Esophagus (tissue), 2 donors: ENCODE results near the gene MRPL24. TPM values are rescaled to one million over a fixed set of nuclear protein-coding genes. Genes with fewer than 3 reads are reported as not detected.

Source experiments
- H3K27ac ChIP-seq, 2 donors: one replicate each; pipeline ENCODE4 v1.5.1; 2013; ENCODE audit warnings: low read depth in 2 of 2, mild to moderate bottlenecking in 2 of 2, inconsistent platforms in 1 of 2, low read length in 1 of 2, moderate library complexity in 1 of 2
- H3K27me3 ChIP-seq, 2 donors: one replicate each; pipeline ENCODE4 v1.6.1; 2013; ENCODE audit warnings: low read length in 2 of 2, control low read depth in 1 of 2, mild to moderate bottlenecking in 1 of 2; ENCODE audit not compliant: insufficient read depth in 2 of 2, control insufficient read depth in 1 of 2
- H3K36me3 ChIP-seq, 2 donors: one replicate each; pipeline ENCODE4 v1.6.1; 2013; ENCODE audit warnings: low read length in 1 of 2; ENCODE audit not compliant: control insufficient read depth in 2 of 2, insufficient read depth in 2 of 2
- H3K4me1 ChIP-seq, 2 donors: one replicate each; pipeline ENCODE4 v1.6.1; 2013; ENCODE audit warnings: low read length in 1 of 2; ENCODE audit not compliant: control insufficient read depth in 2 of 2, insufficient read depth in 2 of 2
- H3K4me3 ChIP-seq, 2 donors: one replicate each; pipeline ENCODE4 v1.5.1; 2013; ENCODE audit warnings: low read length in 2 of 2, mild to moderate bottlenecking in 2 of 2, low read depth in 1 of 2, moderate library complexity in 1 of 2
- H3K9me3 ChIP-seq, 2 donors: one replicate each; pipeline ENCODE4 v1.6.1; 2013; ENCODE audit warnings: mild to moderate bottlenecking in 2 of 2, low read depth in 1 of 2, low read length in 1 of 2, moderate library complexity in 1 of 2; ENCODE audit not compliant: control insufficient read depth in 2 of 2, insufficient read depth in 1 of 2
- WGBS, 2 donors: extraction: QIAGEN DNeasy Blood & Tissue Kit; methylation state at CpG; one replicate each; pipeline ENCODE4 v1.1.7; 2013; 5-methylcytosine and 5-hydroxymethylcytosine counted together
- polyA plus RNA-seq, 2 donors: library from polyadenylated mRNA; stranded (reverse); fragments of 200-250 nt; gene quantifications; one replicate each; pipeline ENCODE4 v1.2.3, GENCODE V29; 2013
- donor health status: healthy with polysubstance abuse.
- donor health status: Bipolar disorder and iron deficiency.

Gene MRPL24
- polyA plus RNA-seq = 10 to 100 TPM; 79.3 to 81.0 TPM

- H3K4me3 ChIP-seq = peak within 1 kb of the TSS; percentile 76 to 79
- no peaks in the 10 kb centered on the region for H3K9me3 ChIP-seq
- peaks cover 10 to 35% of the 10 kb centered on the region in 2 donors for H3K36me3 ChIP-seq
- peaks cover 0 to 2% of the 10 kb centered on the region in 2 donors for H3K4me1 ChIP-seq
- WGBS, 2 donors = 0% methylated on average over 38 of the region's 38 CpGs
- peak within 1 kb of the TSS; percentile 95 to 97 for H3K27ac ChIP-seq
- H3K27me3 ChIP-seq = no peaks in the 10 kb centered on the region
Observed at GRCh38 chr1:156740741-156741480, at the start of gene MRPL24. Gene MRPL24 (minus strand): TSS chr1:156741088. CDS start chr1:156738704, 2,384 bp downstream.

DNA sequence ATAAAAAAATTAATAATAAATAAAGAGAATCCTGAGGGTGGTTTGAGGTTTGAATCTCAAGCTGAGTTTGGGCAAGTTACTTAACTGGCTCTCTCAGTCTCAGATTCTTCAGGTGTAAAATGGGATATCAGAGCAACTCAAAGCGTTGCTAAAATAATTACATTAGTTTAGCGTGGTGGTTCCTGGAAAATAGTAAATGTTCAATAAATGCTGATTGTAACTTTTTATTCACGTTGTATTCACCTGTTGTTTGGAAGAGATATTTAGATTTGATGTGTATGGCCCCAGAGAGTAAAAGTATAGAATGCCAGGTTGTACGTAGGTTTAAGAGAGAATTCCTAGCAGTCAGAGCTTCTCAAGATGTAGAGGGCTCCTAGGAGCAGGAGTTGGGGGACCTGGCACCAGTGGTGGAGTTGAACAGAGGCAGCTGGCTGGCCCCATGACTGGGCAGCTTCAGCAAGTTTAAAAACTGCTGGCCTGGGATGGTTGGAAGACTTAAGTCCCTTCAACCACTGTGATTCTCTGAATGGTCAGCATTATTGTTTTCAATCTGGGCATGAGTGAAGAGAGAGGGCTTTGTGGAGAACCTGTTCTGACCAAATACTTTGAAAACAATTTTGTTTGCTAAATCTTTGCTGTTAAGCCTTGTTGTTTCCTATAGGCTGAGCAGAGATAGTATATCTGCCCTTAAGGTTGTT, 48.9 kb upstream of the MRPL24 start:
- Histone ChIP-seq H3K4me3 (no peak overlapping the region), H3K27me3 (no peaks in the 10 kb centered on the region), H3K27ac (no peak overlapping the region), H3K4me1 (no peaks in the 10 kb centered on the region), H3K9me3 (no peaks in the 10 kb centered on the region), H3K36me3 (peaks cover 29 to 36% of the 10 kb centered on the region in 2 donors)
- 86 to 96% methylated on average over 4 of the region's 4 CpGs for WGBS, 2 donors

DNA sequence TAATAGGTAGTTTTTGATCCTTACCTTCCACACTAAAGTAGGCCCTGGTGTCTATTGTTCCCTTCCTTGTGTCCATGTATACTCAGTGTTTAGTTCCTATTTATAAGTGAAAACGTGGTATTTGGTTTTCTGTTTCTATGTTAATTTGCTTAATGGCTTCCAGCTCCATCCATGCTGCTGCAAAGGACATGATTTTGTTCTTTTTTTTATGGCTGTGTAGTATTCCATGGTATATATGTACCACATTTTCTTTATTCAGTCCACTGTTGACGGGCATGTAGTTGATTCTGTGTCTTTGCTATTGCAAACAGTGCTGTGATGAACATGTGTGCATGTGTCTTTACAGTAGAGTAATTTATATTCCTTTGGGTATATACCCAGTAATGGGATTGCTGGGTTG, 47.2 kb upstream of the MRPL24 start:
- 91 to 96% methylated on average over 2 of the region's 2 CpGs for WGBS, 2 donors
- no peaks in the 10 kb centered on the region for H3K27me3 ChIP-seq
- no peak overlapping the region for H3K4me3 ChIP-seq
- H3K27ac ChIP-seq = no peak overlapping the region
- H3K4me1 ChIP-seq = no peaks in the 10 kb centered on the region
- peaks cover 25 to 36% of the 10 kb centered on the region in 2 donors for H3K36me3 ChIP-seq
- H3K9me3 ChIP-seq = no peaks in the 10 kb centered on the region

DNA sequence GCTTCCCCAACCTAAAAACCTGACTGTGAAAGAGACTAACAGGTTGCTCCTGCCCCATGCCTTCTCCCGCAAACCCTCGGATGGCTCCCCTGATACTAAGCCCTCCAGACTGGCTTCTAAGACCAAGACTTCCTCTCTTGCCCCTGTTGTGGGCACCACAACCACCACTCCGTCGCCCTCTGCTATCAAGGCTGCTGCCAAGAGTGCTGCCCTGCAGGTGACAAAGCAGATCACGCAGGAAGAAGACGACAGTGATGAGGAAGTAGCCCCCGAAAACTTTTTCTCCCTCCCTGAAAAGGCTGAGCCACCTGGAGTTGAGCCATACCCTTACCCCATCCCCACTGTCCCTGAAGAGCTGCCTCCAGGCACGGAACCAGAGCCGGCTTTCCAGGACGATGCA, 45.8 kb upstream of the MRPL24 start:
- no peak overlapping the region for H3K27ac ChIP-seq
- H3K9me3 ChIP-seq = no peaks in the 10 kb centered on the region
- H3K36me3 ChIP-seq = peaks cover 17 to 28% of the 10 kb centered on the region in 2 donors
- no peaks in the 10 kb centered on the region for H3K27me3 ChIP-seq
- 85 to 86% methylated on average over 10 of the region's 10 CpGs for WGBS, 2 donors
- H3K4me1 ChIP-seq = no peaks in the 10 kb centered on the region
- no peak overlapping the region for H3K4me3 ChIP-seq

- no peaks in the 10 kb centered on the region for H3K27me3 ChIP-seq
- 88 to 91% methylated on average over 6 of the region's 6 CpGs for WGBS, 2 donors
- H3K4me3 ChIP-seq = no peak overlapping the region
- no peak overlapping the region for H3K27ac ChIP-seq
- H3K36me3 ChIP-seq = peaks cover 11 to 22% of the 10 kb centered on the region in 2 donors
- H3K4me1 ChIP-seq = no peaks in the 10 kb centered on the region
- H3K9me3 ChIP-seq = no peaks in the 10 kb centered on the region
Observed at GRCh38 chr1:156785458-156785857, 44.6 kb upstream of the MRPL24 start.

DNA sequence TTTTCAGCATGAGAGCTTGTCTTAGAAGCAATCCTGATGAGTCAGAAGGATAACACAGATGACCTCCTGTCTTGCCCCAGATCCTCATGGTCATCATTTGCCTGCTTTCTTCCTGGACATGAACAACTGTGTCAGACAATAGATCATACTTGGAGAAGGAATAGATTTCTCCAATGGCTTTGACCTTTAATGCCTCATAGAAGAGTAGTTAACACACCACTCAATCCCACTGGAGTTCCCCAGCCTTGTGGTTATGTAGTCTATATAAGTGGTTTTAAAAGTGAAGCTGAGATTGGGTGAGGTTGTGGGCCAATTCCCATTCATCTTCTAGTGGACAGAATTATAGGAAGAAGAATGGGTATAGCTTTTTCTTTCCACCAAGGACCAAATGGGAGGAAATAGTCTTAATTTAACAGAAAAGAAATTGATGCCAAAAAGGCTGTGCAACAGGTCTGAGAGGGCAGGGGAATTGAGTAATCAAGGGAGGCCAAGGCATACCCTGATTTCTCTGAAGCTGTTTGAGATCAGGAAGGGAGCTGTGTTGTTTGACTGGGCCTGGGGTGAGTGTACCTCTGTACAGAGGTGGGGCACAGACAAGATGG, 40.8 kb upstream of the MRPL24 start:
- peaks cover 0 to 2% of the 10 kb centered on the region in 2 donors for H3K4me1 ChIP-seq
- no peak overlapping the region for H3K4me3 ChIP-seq
- H3K27me3 ChIP-seq = no peaks in the 10 kb centered on the region
- no peaks in the 10 kb centered on the region for H3K9me3 ChIP-seq
- peaks cover 7 to 17% of the 10 kb centered on the region in 2 donors for H3K36me3 ChIP-seq
- H3K27ac ChIP-seq = no peak overlapping the region

DNA sequence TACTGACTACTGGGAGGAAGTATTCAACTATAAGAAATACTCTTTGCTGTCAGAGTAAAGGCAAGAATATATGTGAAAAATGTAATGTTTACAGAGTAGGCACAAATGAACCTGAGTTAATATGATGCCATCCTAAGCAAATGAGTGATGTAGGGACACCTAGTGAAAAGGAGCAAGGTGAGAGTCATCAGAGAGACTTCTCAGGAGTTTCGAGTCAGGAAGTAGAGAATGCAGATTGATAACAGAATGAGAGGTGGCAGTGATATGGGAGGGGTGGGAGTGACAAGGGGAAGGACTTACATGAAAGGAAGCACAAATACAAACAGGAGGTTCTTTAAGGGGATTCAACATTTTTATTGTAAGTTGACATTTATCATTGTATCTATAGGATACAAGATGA, 36.7 kb upstream of the MRPL24 start:
- H3K36me3 ChIP-seq = peaks cover 0 to 3% of the 10 kb centered on the region in 2 donors
- 26 to 46% methylated on average over 1 of the region's 1 CpG for WGBS, 2 donors

GRCh38 chr1:156776942-156777341, 36.1 kb upstream of the MRPL24 start:
- H3K36me3 ChIP-seq = peaks cover 0 to 3% of the 10 kb centered on the region in 2 donors
- no peaks in the 10 kb centered on the region for H3K9me3 ChIP-seq
- 56 to 67% methylated on average over 4 of the region's 4 CpGs for WGBS, 2 donors
- no peak overlapping the region for H3K4me3 ChIP-seq
- H3K4me1 ChIP-seq = peaks cover 0 to 4% of the 10 kb centered on the region in 2 donors
- H3K27me3 ChIP-seq = no peaks in the 10 kb centered on the region
- H3K27ac ChIP-seq = no peak overlapping the region

More for the DNA sequence above, 36.7 kb upstream of the MRPL24 start:
- Histone ChIP-seq H3K27me3 (no peaks in the 10 kb centered on the region), H3K4me3 (no peak overlapping the region), H3K27ac (no peak overlapping the region), H3K4me1 (peaks cover 0 to 4% of the 10 kb centered on the region in 2 donors), H3K9me3 (no peaks in the 10 kb centered on the region)

DNA sequence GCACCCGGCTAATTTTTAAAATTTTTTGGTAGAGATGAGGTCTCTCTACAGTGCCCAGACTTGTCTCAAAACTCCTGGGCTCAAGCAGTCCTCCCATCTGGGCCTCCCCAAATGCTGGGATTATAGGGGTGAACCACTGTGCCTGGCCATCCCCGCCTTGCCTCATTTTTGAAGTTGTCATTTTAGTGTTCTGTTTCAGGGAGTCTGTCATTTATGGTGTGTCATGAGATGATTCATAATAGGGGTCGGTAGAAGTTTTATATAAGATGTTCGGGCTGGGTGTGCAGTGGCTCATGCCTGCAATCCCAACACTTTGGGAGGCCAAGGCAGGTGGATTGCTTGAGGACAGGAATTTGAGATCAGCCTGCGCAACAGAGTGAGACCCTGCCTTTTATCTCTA, 34.9 kb upstream of the MRPL24 start:
- H3K4me3 ChIP-seq = no peak overlapping the region
- H3K36me3 ChIP-seq = peaks cover 0 to 3% of the 10 kb centered on the region in 2 donors
- WGBS, 2 donors = 78 to 79% methylated on average over 5 of the region's 5 CpGs
- H3K27me3 ChIP-seq = no peaks in the 10 kb centered on the region
- H3K27ac ChIP-seq = no peak overlapping the region
- H3K4me1 ChIP-seq = peaks cover 2 to 4% of the 10 kb centered on the region in 2 donors
- no peaks in the 10 kb centered on the region for H3K9me3 ChIP-seq
